AG10803 (cell line): ENCODE data around the gene NTRK1.

Source experiments
- DNase-seq: peaks from one replicate; pipeline ENCODE4 v3.0.0; 2010; ENCODE audit warnings: low read depth
- H3K4me3 ChIP-seq: 2 replicates; pipeline ENCODE4 v1.5.1; 2011; ENCODE audit warnings: mild to moderate bottlenecking, low read length, control low read depth
- CTCF ChIP-seq: conservative IDR thresholded peaks from 2 replicates; pipeline ENCODE4 v1.5.1; 2011; ENCODE audit warnings: mild to moderate bottlenecking, low read length, control low read depth, inconsistent platforms

The NTRK1 gene

GRCh38 chr1:156912310-156912709 is 51.6 kb downstream of the NTRK1 start:
- no peak for TF ChIP-seq CTCF
- no peak overlapping the region for H3K4me3 ChIP-seq
- DNase-seq, result no peak

GRCh38 chr1:156912861-156913808 is 52.5 kb downstream of the NTRK1 start:
- no peak overlapping the region for H3K4me3 ChIP-seq
- DNase-seq, result no peak
- TF ChIP-seq CTCF, result no peak

GRCh38 chr1:156913809-156914387 is 53.2 kb downstream of the NTRK1 start:
- TF ChIP-seq CTCF, result no peak
- H3K4me3 ChIP-seq, result no peak overlapping the region
- DNase-seq, result no peak

GRCh38 chr1:156914440-156914856 is 53.8 kb downstream of the NTRK1 start:
- no peak overlapping the region for H3K4me3 ChIP-seq
- no peak for DNase-seq
- no peak for TF ChIP-seq CTCF

GRCh38 chr1:156920233-156921052 is 59.8 kb downstream of the NTRK1 start, which contains the start of gene LRRC71:
TSS of gene LRRC71 (plus strand) at chr1:156920632. CDS start at chr1:156920804, 172 bp downstream.
- peak; percentile 63 for TF ChIP-seq CTCF
- H3K4me3 ChIP-seq, result peak within 1 kb of the TSS; percentile 49
- peak; percentile 69 for DNase-seq

GRCh38 chr1:156921053-156921529 is 60.4 kb downstream of the NTRK1 start:
- no peak overlapping the region for H3K4me3 ChIP-seq
- TF ChIP-seq CTCF, result no peak
- DNase-seq, result no peak
